Loucy (cell line): ENCODE results near the gene OPN3.

ENCODE experiments used
- H2AFZ ChIP-seq: fragments of 200-600 bp; sonication (generic); 2 replicates; pipeline ENCODE4 v1.6.0; 2016; ENCODE audit warnings: antibody characterized with exemption, mild to moderate bottlenecking, low read length, moderate library complexity
- H3F3A ChIP-seq: fragments of 200-600 bp; 2 replicates; pipeline ENCODE4 v1.6.0; 2016; ENCODE audit warnings: antibody characterized with exemption, low read depth, mild to moderate bottlenecking
- H3K27me3 ChIP-seq: fragments of 200-600 bp; sonication (generic); 2 replicates; pipeline ENCODE4 v1.6.1; 2014; ENCODE audit warnings: low read length, mild to moderate bottlenecking; ENCODE audit not compliant: insufficient read depth, poor library complexity, severe bottlenecking
- H3K36me3 ChIP-seq: fragments of 200-600 bp; sonication (generic); 2 replicates; pipeline ENCODE4 v1.6.1; 2016; ENCODE audit warnings: low read length; ENCODE audit not compliant: insufficient read depth
- H3K4me1 ChIP-seq: fragments of 200-600 bp; sonication (generic); 2 replicates; pipeline ENCODE4 v1.5.1; 2014; ENCODE audit warnings: low read length, mild to moderate bottlenecking; ENCODE audit not compliant: insufficient read depth, poor library complexity, severe bottlenecking
- H3K4me2 ChIP-seq: fragments of 200-600 bp; sonication (generic); 2 replicates; pipeline ENCODE4 v1.6.0; 2014; ENCODE audit warnings: antibody characterized with exemption, low read length, low read depth, mild to moderate bottlenecking; ENCODE audit not compliant: poor library complexity, severe bottlenecking
- H3K4me3 ChIP-seq: fragments of 200-600 bp; sonication (generic); 2 replicates; pipeline ENCODE4 v1.5.1; 2014; ENCODE audit warnings: low read length, mild to moderate bottlenecking, mixed read lengths; ENCODE audit not compliant: poor library complexity, severe bottlenecking
- H3K79me2 ChIP-seq: fragments of 200-600 bp; sonication (generic); 2 replicates; pipeline ENCODE4 v1.6.1; 2014; ENCODE audit warnings: low read length; ENCODE audit not compliant: insufficient read depth
- H3K9ac ChIP-seq: fragments of 200-600 bp; sonication (generic); 2 replicates; pipeline ENCODE4 v1.6.0; 2014; ENCODE audit warnings: mild to moderate bottlenecking, low read depth, low read length, moderate library complexity; ENCODE audit not compliant: poor library complexity, severe bottlenecking
- H3K9me2 ChIP-seq: fragments of 200-600 bp; sonication (generic); replicated peaks from 2 replicates; pipeline ENCODE4 v1.6.1; 2016; ENCODE audit warnings: low read depth, low read length, mixed read lengths
- H3K9me3 ChIP-seq: fragments of 200-600 bp; sonication (generic); 2 replicates; pipeline ENCODE4 v1.6.1; 2014; ENCODE audit warnings: mild to moderate bottlenecking, antibody characterized with exemption, low read length, low read depth; ENCODE audit not compliant: insufficient read depth
- H4K20me1 ChIP-seq: fragments of 200-600 bp; sonication (generic); 2 replicates; pipeline ENCODE4 v1.6.0; 2014; ENCODE audit warnings: antibody characterized with exemption, low read length, mild to moderate bottlenecking; ENCODE audit not compliant: insufficient read depth, poor library complexity, severe bottlenecking
- EZH2phosphoT487 ChIP-seq: fragments of 200-600 bp; IDR thresholded peaks from 2 replicates; pipeline ENCODE4 v1.6.1; 2018; ENCODE audit warnings: antibody characterized with exemption, mild to moderate bottlenecking, moderate library complexity, borderline replicate concordance
- TF ChIP-seq, protein P1 (sequence below): fragments of 200-600 bp; sonication (generic); conservative IDR thresholded peaks from 2 replicates; pipeline ENCODE4 v1.5.1; 2014; ENCODE audit warnings: mild to moderate bottlenecking, antibody characterized with exemption, low read length

The OPN3 gene

DNA sequence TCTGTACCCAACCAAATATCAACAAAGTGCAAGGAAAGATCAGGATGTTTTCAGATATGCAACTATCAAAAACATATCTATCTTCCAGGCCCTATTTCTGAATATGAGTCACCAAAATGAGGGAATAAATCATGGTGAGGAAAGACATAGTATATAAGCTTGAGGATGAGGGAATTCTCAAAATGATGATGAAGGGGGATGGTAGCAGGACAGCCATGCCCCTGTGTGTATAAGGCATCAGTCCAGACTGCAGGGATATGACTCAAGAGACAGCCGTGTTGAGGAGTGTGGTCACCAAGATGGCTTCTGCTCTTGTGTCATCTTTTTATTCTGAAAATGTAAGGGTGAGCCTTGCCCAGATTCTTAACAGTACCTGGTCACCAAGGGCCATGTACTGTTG is 7.5 kb upstream of the OPN3 start:
- no peaks in the 10 kb centered on the region for H3K9me3 ChIP-seq
- no peak overlapping the region for H3K4me3 ChIP-seq
- no peak for TF ChIP-seq EZH2phosphoT487
- TF ChIP-seq, protein P1, sequence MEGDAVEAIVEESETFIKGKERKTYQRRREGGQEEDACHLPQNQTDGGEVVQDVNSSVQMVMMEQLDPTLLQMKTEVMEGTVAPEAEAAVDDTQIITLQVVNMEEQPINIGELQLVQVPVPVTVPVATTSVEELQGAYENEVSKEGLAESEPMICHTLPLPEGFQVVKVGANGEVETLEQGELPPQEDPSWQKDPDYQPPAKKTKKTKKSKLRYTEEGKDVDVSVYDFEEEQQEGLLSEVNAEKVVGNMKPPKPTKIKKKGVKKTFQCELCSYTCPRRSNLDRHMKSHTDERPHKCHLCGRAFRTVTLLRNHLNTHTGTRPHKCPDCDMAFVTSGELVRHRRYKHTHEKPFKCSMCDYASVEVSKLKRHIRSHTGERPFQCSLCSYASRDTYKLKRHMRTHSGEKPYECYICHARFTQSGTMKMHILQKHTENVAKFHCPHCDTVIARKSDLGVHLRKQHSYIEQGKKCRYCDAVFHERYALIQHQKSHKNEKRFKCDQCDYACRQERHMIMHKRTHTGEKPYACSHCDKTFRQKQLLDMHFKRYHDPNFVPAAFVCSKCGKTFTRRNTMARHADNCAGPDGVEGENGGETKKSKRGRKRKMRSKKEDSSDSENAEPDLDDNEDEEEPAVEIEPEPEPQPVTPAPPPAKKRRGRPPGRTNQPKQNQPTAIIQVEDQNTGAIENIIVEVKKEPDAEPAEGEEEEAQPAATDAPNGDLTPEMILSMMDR = no peak
- H4K20me1 ChIP-seq = no peaks in the 10 kb centered on the region
- H3K9me2 ChIP-seq = no peaks in the 10 kb centered on the region
- no peaks in the 10 kb centered on the region for H3K79me2 ChIP-seq
- no peak overlapping the region for H2AFZ ChIP-seq
- H3K9ac ChIP-seq = no peak overlapping the region
- H3K4me2 ChIP-seq = no peak overlapping the region
- no peaks in the 10 kb centered on the region for H3K4me1 ChIP-seq
- H3K36me3 ChIP-seq = no peaks in the 10 kb centered on the region
- H3F3A ChIP-seq = no peaks in the 10 kb centered on the region
- no peaks in the 10 kb centered on the region for H3K27me3 ChIP-seq

- TF ChIP-seq, protein P1 = no peak
- TF ChIP-seq EZH2phosphoT487 = no peak
- no peaks in the 10 kb centered on the region for H3K4me1 ChIP-seq
- H2AFZ ChIP-seq = no peak overlapping the region
- no peak overlapping the region for H3K9ac ChIP-seq
- H3K4me3 ChIP-seq = no peak overlapping the region
- H3K9me2 ChIP-seq = no peaks in the 10 kb centered on the region
- no peak overlapping the region for H3K4me2 ChIP-seq
- no peaks in the 10 kb centered on the region for H3F3A ChIP-seq
- no peaks in the 10 kb centered on the region for H3K79me2 ChIP-seq
- no peaks in the 10 kb centered on the region for H3K27me3 ChIP-seq
- H3K36me3 ChIP-seq = no peaks in the 10 kb centered on the region
- no peaks in the 10 kb centered on the region for H3K9me3 ChIP-seq
- no peaks in the 10 kb centered on the region for H4K20me1 ChIP-seq
Measured at GRCh38 chr1:241646201-241646600, 6.0 kb upstream of the OPN3 start.

DNA sequence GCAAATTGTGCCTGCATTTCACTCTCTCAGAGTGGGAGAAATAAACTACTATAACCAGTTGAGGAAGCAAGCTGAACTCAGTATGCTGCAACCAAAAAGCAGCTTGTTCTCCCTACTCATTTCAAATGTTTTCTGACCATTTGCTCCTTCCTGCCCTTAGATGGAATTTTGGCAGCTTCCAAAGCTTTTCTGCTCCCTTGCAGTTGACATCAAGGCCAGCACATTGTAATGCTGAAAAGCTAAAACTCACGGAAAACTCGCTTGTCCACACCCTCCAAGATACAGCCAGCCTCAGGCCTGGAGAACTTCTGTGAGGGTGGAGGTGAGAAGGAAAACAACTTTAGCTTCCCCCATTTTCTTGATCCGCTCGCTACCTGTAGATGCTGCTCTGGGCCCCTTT is 5.0 kb upstream of the OPN3 start:
- no peaks in the 10 kb centered on the region for H3K9me2 ChIP-seq

More for the DNA sequence above, 5.0 kb upstream of the OPN3 start:
- H3K9ac ChIP-seq = no peak overlapping the region
- no peaks in the 10 kb centered on the region for H3K27me3 ChIP-seq
- no peak overlapping the region for H2AFZ ChIP-seq
- no peaks in the 10 kb centered on the region for H3K4me1 ChIP-seq
- H3K4me2 ChIP-seq = no peak overlapping the region
- TF ChIP-seq EZH2phosphoT487 = no peak
- TF ChIP-seq, protein P1 = no peak
- no peak overlapping the region for H3K4me3 ChIP-seq
- H3F3A ChIP-seq = no peaks in the 10 kb centered on the region
- no peaks in the 10 kb centered on the region for H3K9me3 ChIP-seq
- no peaks in the 10 kb centered on the region for H3K79me2 ChIP-seq
- no peaks in the 10 kb centered on the region for H3K36me3 ChIP-seq
- no peaks in the 10 kb centered on the region for H4K20me1 ChIP-seq
